HEK293T (cell line): ENCODE measurements around the gene IL13RA1.

Experiments used
- BHLHE40 ChIP-seq: fragments of 450-650 bp; IDR thresholded peaks from 2 replicates; pipeline ENCODE4 v1.6.1; 2016; ENCODE audit warnings: mild to moderate bottlenecking, moderate library complexity, borderline replicate concordance
- ELF4 ChIP-seq: fragments of 450-650 bp; IDR thresholded peaks from 2 replicates; pipeline ENCODE4 v1.6.1; 2017; ENCODE audit warnings: antibody characterized with exemption
- FOXM1 ChIP-seq: fragments of 450-650 bp; IDR thresholded peaks from 2 replicates; pipeline ENCODE4 v1.6.1; 2017; ENCODE audit warnings: mild to moderate bottlenecking, borderline replicate concordance
- HDGF ChIP-seq: fragments of 450-650 bp; IDR thresholded peaks from 2 replicates; pipeline ENCODE4 v1.6.1; 2017; ENCODE audit warnings: antibody characterized with exemption, borderline replicate concordance
- L3MBTL2 ChIP-seq: fragments of 450-650 bp; conservative IDR thresholded peaks from 2 replicates; pipeline ENCODE4 v1.6.1; 2016; ENCODE audit warnings: mild to moderate bottlenecking
- SP1 ChIP-seq: fragments of 450-650 bp; IDR thresholded peaks from 2 replicates; pipeline ENCODE4 v1.6.1; 2017
- SUZ12 ChIP-seq: fragments of 450-650 bp; IDR thresholded peaks from 2 replicates; pipeline ENCODE4 v1.6.1; 2016; ENCODE audit warnings: mild to moderate bottlenecking
- TARDBP ChIP-seq: fragments of 450-650 bp; IDR thresholded peaks from 2 replicates; pipeline ENCODE4 v1.6.1; 2016
- ZNF384 ChIP-seq: fragments of 450-650 bp; IDR thresholded peaks from 2 replicates; pipeline ENCODE4 v1.6.1; 2016
- TF ChIP-seq, protein P1 (sequence below): fragments of 450-650 bp; IDR thresholded peaks from 2 replicates; pipeline ENCODE4 v1.6.1; 2016

GRCh38 chrX:118742176-118742575 is 14.8 kb downstream of the IL13RA1 start:
- TF ChIP-seq BHLHE40 (no peak), SUZ12 (no peak), SP1 (no peak), TARDBP (no peak), ZNF384 (no peak), HDGF (no peak), ELF4 (no peak), L3MBTL2 (no peak), FOXM1 (no peak)
- TF ChIP-seq, protein P1, sequence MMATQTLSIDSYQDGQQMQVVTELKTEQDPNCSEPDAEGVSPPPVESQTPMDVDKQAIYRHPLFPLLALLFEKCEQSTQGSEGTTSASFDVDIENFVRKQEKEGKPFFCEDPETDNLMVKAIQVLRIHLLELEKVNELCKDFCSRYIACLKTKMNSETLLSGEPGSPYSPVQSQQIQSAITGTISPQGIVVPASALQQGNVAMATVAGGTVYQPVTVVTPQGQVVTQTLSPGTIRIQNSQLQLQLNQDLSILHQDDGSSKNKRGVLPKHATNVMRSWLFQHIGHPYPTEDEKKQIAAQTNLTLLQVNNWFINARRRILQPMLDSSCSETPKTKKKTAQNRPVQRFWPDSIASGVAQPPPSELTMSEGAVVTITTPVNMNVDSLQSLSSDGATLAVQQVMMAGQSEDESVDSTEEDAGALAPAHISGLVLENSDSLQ, result no peak
